Type B pancreatic cell (in vitro differentiated cells): ENCODE measurements around the gene CHRM5. TPM values are rescaled to one million over a fixed set of nuclear protein-coding genes. Genes with fewer than 3 reads are reported as not detected.
A peak's percentile ranks its signal among the peaks of the same experiment; 100 is the strongest.

Source experiments
- DNase-seq: peaks from one replicate; pipeline ENCODE4 v3.0.0; 2021; ENCODE audit warnings: mixed read lengths; ENCODE audit not compliant: unreplicated experiment; ENCODE audit errors: extremely low spot score
- H3K27ac Mint-ChIP-seq: 2 replicates; pipeline ENCODE4 v1.8.0; 2021; ENCODE audit warnings: mild to moderate bottlenecking, mixed read lengths
- H3K27me3 Mint-ChIP-seq: 2 replicates; pipeline ENCODE4 v1.8.0; 2021; ENCODE audit warnings: mixed read lengths
- H3K36me3 Mint-ChIP-seq: 2 replicates; pipeline ENCODE4 v1.8.0; 2021; ENCODE audit warnings: mixed read lengths
- H3K4me1 Mint-ChIP-seq: one replicate; pipeline ENCODE4 v1.8.0; 2021; ENCODE audit warnings: mixed read lengths; ENCODE audit not compliant: unreplicated experiment
- H3K4me3 Mint-ChIP-seq: 2 replicates; pipeline ENCODE4 v1.8.0; 2021; ENCODE audit warnings: mild to moderate bottlenecking, mixed read lengths
- H3K9me3 Mint-ChIP-seq: 2 replicates; pipeline ENCODE4 v1.8.0; 2021; ENCODE audit warnings: mixed read lengths
- CTCF ChIP-seq: fragments of 200-600 bp; sonication (generic); conservative IDR thresholded peaks from 2 replicates; pipeline ENCODE4 v1.5.0; 2021; ENCODE audit warnings: antibody characterized with exemption, mild to moderate bottlenecking
- total RNA-seq: library from RNA; stranded (reverse); gene quantifications from 2 replicates; pipeline ENCODE4 v1.2.1, GENCODE V29; 2021; ENCODE audit warnings: low replicate concordance

Gene CHRM5
- total RNA-seq, 1 donor from 2014 or later = not detected

- H3K27me3 Mint-ChIP-seq = no peaks in the 10 kb centered on the region
- no peak for DNase-seq
- no peak overlapping the region for H3K27ac Mint-ChIP-seq
- H3K9me3 Mint-ChIP-seq = no peaks in the 10 kb centered on the region
- no peak for TF ChIP-seq CTCF
- H3K36me3 Mint-ChIP-seq = no peaks in the 10 kb centered on the region
- no peaks in the 10 kb centered on the region for H3K4me1 Mint-ChIP-seq
- H3K4me3 Mint-ChIP-seq = no peak overlapping the region
These were observed 33.4 kb upstream of the CHRM5 start for GRCh38 chr15:33934921-33935320.

GRCh38 chr15:33941279-33942063 is 26.8 kb upstream of the CHRM5 start:
- Mint-ChIP-seq H3K27ac (peak overlapping the region; percentile 75), H3K4me1 (no peaks in the 10 kb centered on the region), H3K36me3 (no peaks in the 10 kb centered on the region), H3K27me3 (no peaks in the 10 kb centered on the region), H3K9me3 (no peaks in the 10 kb centered on the region), H3K4me3 (peak overlapping the region; percentile 34)
- no peak for DNase-seq
- no peak for TF ChIP-seq CTCF

GRCh38 chr15:33946152-33946551 is 22.1 kb upstream of the CHRM5 start:
- no peaks in the 10 kb centered on the region for H3K27me3 Mint-ChIP-seq
- TF ChIP-seq CTCF = no peak
- no peak for DNase-seq
- H3K27ac Mint-ChIP-seq = no peak overlapping the region
- no peaks in the 10 kb centered on the region for H3K4me1 Mint-ChIP-seq
- no peak overlapping the region for H3K4me3 Mint-ChIP-seq
- H3K36me3 Mint-ChIP-seq = no peaks in the 10 kb centered on the region
- no peaks in the 10 kb centered on the region for H3K9me3 Mint-ChIP-seq

- no peak overlapping the region for H3K27ac Mint-ChIP-seq
- no peak for TF ChIP-seq CTCF
- no peaks in the 10 kb centered on the region for H3K9me3 Mint-ChIP-seq
- peaks cover 12% of the 10 kb centered on the region for H3K4me1 Mint-ChIP-seq
- DNase-seq = no peak
- no peak overlapping the region for H3K4me3 Mint-ChIP-seq
- H3K36me3 Mint-ChIP-seq = no peaks in the 10 kb centered on the region
- no peaks in the 10 kb centered on the region for H3K27me3 Mint-ChIP-seq
These were observed 12.4 kb upstream of the CHRM5 start for GRCh38 chr15:33955945-33956344.

- no peaks in the 10 kb centered on the region for H3K9me3 Mint-ChIP-seq
- H3K27me3 Mint-ChIP-seq = no peaks in the 10 kb centered on the region
- no peak overlapping the region for H3K27ac Mint-ChIP-seq
- no peaks in the 10 kb centered on the region for H3K36me3 Mint-ChIP-seq
- no peak for DNase-seq
- no peak overlapping the region for H3K4me3 Mint-ChIP-seq
- no peak for TF ChIP-seq CTCF
- peaks cover 12% of the 10 kb centered on the region for H3K4me1 Mint-ChIP-seq
These were observed 11.9 kb upstream of the CHRM5 start for GRCh38 chr15:33956397-33956796.
